B cell (primary cell): ENCODE measurements around the gene GAGE13. TPM values are rescaled to one million over a fixed set of nuclear protein-coding genes. Genes with fewer than 3 reads are reported as not detected.

Source experiments
- ATAC-seq: fragments of 200-7000 bp; cut with Tn5 transposase; one replicate; pipeline ENCODE4 v1.10.0; 2021; ENCODE audit warnings: low read depth, mild to moderate bottlenecking, moderate number of reproducible peaks, moderate library complexity
- CTCF ChIA-PET: fragments of 350-600 bp; sonication (Branson Sonifier 250); formaldehyde crosslinking; loops from one replicate; lab custom pipeline; 2021; ENCODE audit warnings: antibody characterized with exemption, inconsistent platforms; lab: Charles Lee
- POLR2A ChIA-PET: fragments of 350-600 bp; sonication (Branson Sonifier 250); formaldehyde crosslinking; loops from one replicate; lab custom pipeline; 2021; ENCODE audit warnings: antibody characterized with exemption; lab: Charles Lee
- DNase-seq: peaks from one replicate; pipeline ENCODE4 v3.0.0; 2013
- H2AFZ ChIP-seq: 2 replicates; pipeline ENCODE4 v1.6.1; 2012; ENCODE audit warnings: mild to moderate bottlenecking, low read depth, low read length; ENCODE audit not compliant: insufficient read depth, poor library complexity, severe bottlenecking
- H3K27ac ChIP-seq, 2 donors: 1 replicate in 1 of 2; 2 replicates in 1 of 2; pipeline ENCODE4 v1.5.1; 2012 to 2013; ENCODE audit warnings: low read length in 2 of 2, mild to moderate bottlenecking in 2 of 2, moderate library complexity in 1 of 2
- H3K27me3 ChIP-seq, 4 experiments: fragments of 200-600 bp in 1 of 4; sonication (generic) in 1 of 4; replicated peaks in 1 of 4; 1 replicate in 2 of 4; 2 replicates in 2 of 4; pipeline versions ENCODE4 v1.6.1 to v1.7.0; 2013 to 2016; ENCODE audit warnings: low read length in 3 of 4, mild to moderate bottlenecking in 2 of 4, mixed read lengths in 1 of 4, moderate library complexity in 1 of 4; ENCODE audit not compliant: insufficient read depth in 4 of 4, control insufficient read depth in 3 of 4; ENCODE audit errors: control extremely low read depth in 1 of 4
- H3K36me3 ChIP-seq, 2 experiments: replicated peaks in 1 of 2; 1 replicate in 1 of 2; 2 replicates in 1 of 2; pipeline versions ENCODE4 v1.6.1 to v1.7.1; 2013; ENCODE audit warnings: low read length in 1 of 2; ENCODE audit not compliant: insufficient read depth in 2 of 2, control insufficient read depth in 1 of 2; ENCODE audit errors: control extremely low read depth in 1 of 2, extremely low read depth in 1 of 2
- H3K4me1 ChIP-seq, 2 donors: fragments of 200-600 bp in 1 of 2; sonication (generic) in 1 of 2; 1 replicate in 1 of 2; 2 replicates in 1 of 2; pipeline versions ENCODE4 v1.5.1 to v1.6.1; 2013 to 2017; ENCODE audit warnings: low read length in 2 of 2; ENCODE audit not compliant: control insufficient read depth in 2 of 2, insufficient read depth in 2 of 2
- H3K4me2 ChIP-seq: replicated peaks from 2 replicates; pipeline ENCODE3; 2012; ENCODE audit warnings: mild to moderate bottlenecking, low read depth, low read length; ENCODE audit not compliant: poor library complexity, severe bottlenecking
- H3K4me3 ChIP-seq, 5 experiments: fragments of 200-600 bp in 1 of 5; sonication (generic) in 1 of 5; 1 replicate in 3 of 5; 2 replicates in 2 of 5; pipeline versions ENCODE4 v1.5.1 to v1.7.0; 2011 to 2016; ENCODE audit warnings: low read length in 4 of 5, mild to moderate bottlenecking in 4 of 5, low read depth in 2 of 5, control low read depth in 1 of 5, moderate library complexity in 1 of 5; ENCODE audit not compliant: insufficient read depth in 1 of 5; ENCODE audit errors: control extremely low read depth in 1 of 5, extremely low read depth in 1 of 5
- H3K79me2 ChIP-seq: fragments of 200-600 bp; sonication (generic); one replicate; pipeline ENCODE4 v1.6.0; 2016; ENCODE audit warnings: low read length; ENCODE audit not compliant: control insufficient read depth, insufficient read depth
- H3K9ac ChIP-seq: fragments of 200-600 bp; sonication (generic); 2 replicates; pipeline ENCODE4 v1.6.1; 2017; ENCODE audit warnings: mild to moderate bottlenecking, low read length, moderate library complexity
- H3K9me3 ChIP-seq, 3 donors: one replicate each; pipeline versions ENCODE4 v1.6.1 to v1.7.1; 2013; ENCODE audit warnings: low read length in 2 of 3; ENCODE audit not compliant: control insufficient read depth in 2 of 3, insufficient read depth in 1 of 3; ENCODE audit errors: control extremely low read depth in 1 of 3
- H4K20me1 ChIP-seq: 2 replicates; pipeline ENCODE4 v1.6.0; 2012; ENCODE audit warnings: mild to moderate bottlenecking, low read length; ENCODE audit not compliant: insufficient read depth, control insufficient read depth, poor library complexity, severe bottlenecking
- H3K27ac Mint-ChIP-seq: one replicate; pipeline ENCODE4 v1.8.0; 2021; ENCODE audit warnings: mixed read lengths
- H3K27me3 Mint-ChIP-seq: one replicate; pipeline ENCODE4 v1.8.0; 2021; ENCODE audit warnings: mixed read lengths
- H3K4me1 Mint-ChIP-seq: one replicate; pipeline ENCODE4 v1.8.0; 2021; ENCODE audit warnings: mixed read lengths
- H3K4me3 Mint-ChIP-seq: one replicate; pipeline ENCODE4 v1.8.0; 2021; ENCODE audit warnings: mixed read lengths
- H3K9me3 Mint-ChIP-seq: one replicate; pipeline ENCODE4 v1.8.0; 2022; ENCODE audit warnings: mixed read lengths; ENCODE audit not compliant: insufficient read depth
- EZH2 ChIP-seq: IDR thresholded peaks from 2 replicates; pipeline ENCODE4 v1.6.1; 2012; ENCODE audit warnings: borderline replicate concordance, low read depth, mild to moderate bottlenecking, moderate library complexity, low read length; ENCODE audit not compliant: insufficient read depth, poor library complexity, severe bottlenecking
- WGBS: methylation state at CpG from one replicate; pipeline ENCODE4 v1.1.5; 2013; ENCODE audit warnings: missing lambda C conversion rate; ENCODE audit not compliant: insufficient coverage; 5-methylcytosine and 5-hydroxymethylcytosine counted together
- intact Hi-C: fragments of 100-400 bp; cut with micrococcal nuclease; formaldehyde crosslinking; loops from one replicate; pipeline ENCODE4 v1.10.0; 2022
- polyA plus RNA-seq: library from polyadenylated mRNA; depleted of rRNA; stranded (reverse); fragments of >200 nt; gene quantifications from 2 replicates; pipeline ENCODE4 v1.2.3, GENCODE V29; 2012
- total RNA-seq, 2 donors: library from RNA; stranded (reverse); fragments of 120-200 nt in 1 of 2; gene quantifications; 1 replicate in 1 of 2; 2 replicates in 1 of 2; pipeline versions ENCODE4 v1.2.3 to v1.2.4, GENCODE V29; 2013 to 2022
- TF ChIP-seq, protein P1 (sequence below): fragments of 200-600 bp; IDR thresholded peaks from one replicate; pipeline ENCODE4 v1.8.0; 2022; ENCODE audit warnings: antibody characterized with exemption, mild to moderate bottlenecking

GAGE13 gene
- total and polyA plus RNA-seq, 2 donors (not counting 1 experiment from before 2014, with no cell fraction given), result not detected

DNA sequence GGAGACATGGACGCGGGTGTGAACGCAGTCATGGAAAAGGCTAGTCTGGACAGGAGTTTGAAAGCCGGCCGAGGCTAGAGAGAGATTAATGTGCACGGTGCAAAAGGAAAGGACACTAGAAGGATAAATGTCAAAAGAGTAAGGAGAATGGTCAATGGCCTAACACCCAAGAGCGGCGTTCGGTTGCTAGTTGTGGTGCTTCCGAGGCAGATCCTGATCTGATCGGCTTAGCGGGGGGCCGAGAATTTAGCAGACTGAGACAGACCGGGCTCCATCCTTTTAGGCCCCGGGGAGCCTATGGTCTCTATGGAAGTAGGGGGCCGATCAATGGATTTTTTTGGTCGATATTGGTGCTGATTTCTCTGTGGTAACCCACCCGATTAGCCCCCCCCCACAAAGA lies 21.0 kb upstream of the GAGE13 start:
- Mint-ChIP-seq H3K4me1 (peaks cover 19% of the 10 kb centered on the region), H3K27ac (peak overlapping the region; percentile 93), H3K4me3 (no peak overlapping the region), H3K27me3 (no peaks in the 10 kb centered on the region), H3K9me3 (no peaks in the 10 kb centered on the region)
- WGBS, result 98% methylated on average over 7 of the region's 18 CpGs
- H2AFZ ChIP-seq, result peak overlapping the region; percentile 90
- CTCF ChIA-PET, result interaction anchor here (0.5 kb wide), 1 partner anchor 15 kb away, joined by 3 read pairs; no protein-coding TSS in a partner anchor
- H4K20me1 ChIP-seq, result no peaks in the 10 kb centered on the region
- DNase-seq (no peak), ATAC-seq (no peak)
- intact Hi-C loops, result no loop called here
- H3K9me3 ChIP-seq, result peaks cover 0 to 5% (median 0%) of the 10 kb centered on the region in 3 donors
- TF ChIP-seq, protein P1, sequence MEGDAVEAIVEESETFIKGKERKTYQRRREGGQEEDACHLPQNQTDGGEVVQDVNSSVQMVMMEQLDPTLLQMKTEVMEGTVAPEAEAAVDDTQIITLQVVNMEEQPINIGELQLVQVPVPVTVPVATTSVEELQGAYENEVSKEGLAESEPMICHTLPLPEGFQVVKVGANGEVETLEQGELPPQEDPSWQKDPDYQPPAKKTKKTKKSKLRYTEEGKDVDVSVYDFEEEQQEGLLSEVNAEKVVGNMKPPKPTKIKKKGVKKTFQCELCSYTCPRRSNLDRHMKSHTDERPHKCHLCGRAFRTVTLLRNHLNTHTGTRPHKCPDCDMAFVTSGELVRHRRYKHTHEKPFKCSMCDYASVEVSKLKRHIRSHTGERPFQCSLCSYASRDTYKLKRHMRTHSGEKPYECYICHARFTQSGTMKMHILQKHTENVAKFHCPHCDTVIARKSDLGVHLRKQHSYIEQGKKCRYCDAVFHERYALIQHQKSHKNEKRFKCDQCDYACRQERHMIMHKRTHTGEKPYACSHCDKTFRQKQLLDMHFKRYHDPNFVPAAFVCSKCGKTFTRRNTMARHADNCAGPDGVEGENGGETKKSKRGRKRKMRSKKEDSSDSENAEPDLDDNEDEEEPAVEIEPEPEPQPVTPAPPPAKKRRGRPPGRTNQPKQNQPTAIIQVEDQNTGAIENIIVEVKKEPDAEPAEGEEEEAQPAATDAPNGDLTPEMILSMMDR, result no peak
- TF ChIP-seq EZH2, result no peak
- H3K27me3 ChIP-seq, result no peaks in the 10 kb centered on the region
- H3K4me1 ChIP-seq, result peaks cover 11 to 20% of the 10 kb centered on the region in 2 donors
- no peak overlapping the region for H3K27ac ChIP-seq
- no peak overlapping the region for H3K4me3 ChIP-seq
- no peaks in the 10 kb centered on the region for H3K36me3 ChIP-seq
- H3K79me2 ChIP-seq, result no peaks in the 10 kb centered on the region
- H3K4me2 ChIP-seq, result no peak overlapping the region
- no peak overlapping the region for H3K9ac ChIP-seq
- POLR2A ChIA-PET, result no interaction called here

DNA sequence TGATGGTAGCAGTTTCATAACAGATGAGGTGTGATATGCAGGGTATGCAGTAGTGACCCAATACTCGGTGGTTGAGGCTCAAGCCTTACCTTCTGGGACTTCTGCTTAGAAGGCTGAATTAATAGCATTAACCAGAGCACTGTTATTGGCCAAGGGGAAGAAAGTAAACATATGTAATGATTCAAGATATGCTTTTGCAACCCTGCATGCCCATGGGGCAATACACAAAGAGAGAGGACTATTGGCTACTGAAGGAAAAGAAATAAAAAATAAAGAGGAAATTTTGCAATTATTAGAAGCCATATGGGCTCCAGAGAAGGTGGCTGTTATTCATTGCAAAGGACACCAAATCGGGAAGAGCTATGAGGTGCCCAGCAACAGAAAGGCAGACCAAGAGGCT lies 19.2 kb upstream of the GAGE13 start:
- WGBS, result 100% methylated on average over 1 of the region's 2 CpGs
- ChIA-PET POLR2A (no interaction called here), CTCF (no interaction called here)
- Histone ChIP-seq H3K4me3 (no peak overlapping the region), H3K79me2 (no peaks in the 10 kb centered on the region), H3K27me3 (no peaks in the 10 kb centered on the region), H3K4me2 (no peak overlapping the region), H3K4me1 (peaks cover 11 to 20% of the 10 kb centered on the region in 2 donors), H2AFZ (no peak overlapping the region), H3K36me3 (no peaks in the 10 kb centered on the region), H4K20me1 (no peaks in the 10 kb centered on the region), H3K9me3 (peaks cover 0 to 5% (median 0%) of the 10 kb centered on the region in 3 donors), H3K27ac (no peak overlapping the region), H3K9ac (no peak overlapping the region)
- Mint-ChIP-seq H3K27me3 (no peaks in the 10 kb centered on the region), H3K27ac (no peak overlapping the region), H3K4me1 (peaks cover 19% of the 10 kb centered on the region), H3K9me3 (no peaks in the 10 kb centered on the region), H3K4me3 (no peak overlapping the region)
- DNase-seq (no peak), ATAC-seq (no peak)
- intact Hi-C loops, result no loop called here
- no peak for TF ChIP-seq EZH2
- TF ChIP-seq, protein P1, result no peak
